Measurements from ENCODE around the gene DNAH7.
A peak's percentile ranks its signal among the peaks of the same experiment; 100 is the strongest.

DNAH7 gene

GRCh38 chr2:196059491-196059960 lies 9.1 kb downstream of the DNAH7 start:
- H3K27me3 ChIP-seq = no peaks in the 10 kb centered on the region
- no peak overlapping the region for H3K9ac ChIP-seq
- H3K36me3 ChIP-seq = no peaks in the 10 kb centered on the region
- TF ChIP-seq Cebpa-rat (IDR thresholded peaks at IDR 0.05) = no peak
- H3K4me2 ChIP-seq = no peak overlapping the region
- H3K9me3 ChIP-seq = no peaks in the 10 kb centered on the region
- H3K4me1 ChIP-seq = no peaks in the 10 kb centered on the region
- no peak overlapping the region for H3K4me3 ChIP-seq
- H4K20me1 ChIP-seq = no peaks in the 10 kb centered on the region
- no peak overlapping the region for H3K27ac ChIP-seq

- H3K4me1 ChIP-seq = no peaks in the 10 kb centered on the region
- TF ChIP-seq Cebpa-rat (IDR thresholded peaks at IDR 0.05) = no peak
These were observed 14.0 kb downstream of the DNAH7 start for GRCh38 chr2:196054631-196055030.

GRCh38 chr2:196046123-196046917 lies 22.3 kb downstream of the DNAH7 start:
- H3K4me3 ChIP-seq = no peak overlapping the region
- H3K27ac ChIP-seq = no peak overlapping the region
- no peaks in the 10 kb centered on the region for H3K27me3 ChIP-seq
- H4K20me1 ChIP-seq = no peaks in the 10 kb centered on the region
- no peaks in the 10 kb centered on the region for H3K36me3 ChIP-seq
- H3K4me1 ChIP-seq = peaks cover 7% of the 10 kb centered on the region
- TF ChIP-seq Cebpa-rat (IDR thresholded peaks at IDR 0.05) = no peak
- peak overlapping the region; percentile 8 for H3K4me2 ChIP-seq
- no peaks in the 10 kb centered on the region for H3K9me3 ChIP-seq
- H3K9ac ChIP-seq = no peak overlapping the region

More at GRCh38 chr2:196054631-196055030, 14.0 kb downstream of the DNAH7 start:
- no peak overlapping the region for H3K4me3 ChIP-seq
- no peak overlapping the region for H3K4me2 ChIP-seq
- no peaks in the 10 kb centered on the region for H3K9me3 ChIP-seq
- no peaks in the 10 kb centered on the region for H3K27me3 ChIP-seq
- H3K9ac ChIP-seq = no peak overlapping the region
- H3K36me3 ChIP-seq = no peaks in the 10 kb centered on the region
- no peaks in the 10 kb centered on the region for H4K20me1 ChIP-seq
- H3K27ac ChIP-seq = no peak overlapping the region

GRCh38 chr2:196041786-196042185 lies 26.9 kb downstream of the DNAH7 start:
- no peak for TF ChIP-seq Cebpa-rat (IDR thresholded peaks at IDR 0.05)
- Histone ChIP-seq H3K27ac (no peak overlapping the region), H3K4me2 (no peak overlapping the region), H3K4me3 (no peak overlapping the region), H4K20me1 (no peaks in the 10 kb centered on the region), H3K9ac (no peak overlapping the region), H3K4me1 (peaks cover 7% of the 10 kb centered on the region), H3K9me3 (peaks cover 3% of the 10 kb centered on the region; the same call in 1 of the 2 replicates), H3K36me3 (no peaks in the 10 kb centered on the region), H3K27me3 (no peaks in the 10 kb centered on the region)

GRCh38 chr2:196040218-196040617 lies 28.4 kb downstream of the DNAH7 start:
- Histone ChIP-seq H3K4me3 (no peak overlapping the region), H3K9me3 (peaks cover 3% of the 10 kb centered on the region; the same call in 1 of the 2 replicates), H3K4me1 (no peaks in the 10 kb centered on the region), H3K4me2 (no peak overlapping the region), H3K9ac (no peak overlapping the region), H3K36me3 (no peaks in the 10 kb centered on the region), H4K20me1 (no peaks in the 10 kb centered on the region), H3K27ac (no peak overlapping the region), H3K27me3 (no peaks in the 10 kb centered on the region)
- no peak for TF ChIP-seq Cebpa-rat (IDR thresholded peaks at IDR 0.05)

- peaks cover 3% of the 10 kb centered on the region; the same call in 1 of the 2 replicates for H3K9me3 ChIP-seq
- no peaks in the 10 kb centered on the region for H3K27me3 ChIP-seq
- H3K4me1 ChIP-seq = no peaks in the 10 kb centered on the region
- H3K36me3 ChIP-seq = no peaks in the 10 kb centered on the region
- H3K27ac ChIP-seq = no peak overlapping the region
- no peak overlapping the region for H3K4me2 ChIP-seq
- no peak overlapping the region for H3K4me3 ChIP-seq
- H4K20me1 ChIP-seq = no peaks in the 10 kb centered on the region
- no peak for TF ChIP-seq Cebpa-rat (IDR thresholded peaks at IDR 0.05)
- H3K9ac ChIP-seq = no peak overlapping the region
These were observed 32.2 kb downstream of the DNAH7 start for GRCh38 chr2:196036442-196036841.

- Histone ChIP-seq H3K4me1 (no peaks in the 10 kb centered on the region), H3K9ac (no peak overlapping the region), H3K9me3 (no peaks in the 10 kb centered on the region), H3K27me3 (no peaks in the 10 kb centered on the region), H3K27ac (no peak overlapping the region), H4K20me1 (no peaks in the 10 kb centered on the region), H3K4me2 (no peak overlapping the region), H3K36me3 (no peaks in the 10 kb centered on the region), H3K4me3 (no peak overlapping the region)
- no peak for TF ChIP-seq Cebpa-rat (IDR thresholded peaks at IDR 0.05)
These were observed 50.6 kb downstream of the DNAH7 start for GRCh38 chr2:196018037-196018436.

GRCh38 chr2:196012314-196012713 lies 56.3 kb downstream of the DNAH7 start:
- Histone ChIP-seq H3K4me2 (no peak overlapping the region), H3K4me3 (no peak overlapping the region), H3K27ac (no peak overlapping the region), H3K9ac (no peak overlapping the region), H3K27me3 (no peaks in the 10 kb centered on the region), H3K9me3 (no peaks in the 10 kb centered on the region), H3K36me3 (no peaks in the 10 kb centered on the region), H4K20me1 (no peaks in the 10 kb centered on the region), H3K4me1 (no peaks in the 10 kb centered on the region)
- no peak for TF ChIP-seq Cebpa-rat (IDR thresholded peaks at IDR 0.05)

GRCh38 chr2:196000551-196000950 lies 68.1 kb downstream of the DNAH7 start:
- no peak overlapping the region for H3K27ac ChIP-seq
- H3K36me3 ChIP-seq = no peaks in the 10 kb centered on the region
- H3K4me3 ChIP-seq = no peak overlapping the region
- TF ChIP-seq Cebpa-rat (IDR thresholded peaks at IDR 0.05) = no peak
- H3K9ac ChIP-seq = no peak overlapping the region
- no peaks in the 10 kb centered on the region for H4K20me1 ChIP-seq
- H3K9me3 ChIP-seq = no peaks in the 10 kb centered on the region
- H3K4me1 ChIP-seq = no peaks in the 10 kb centered on the region
- no peaks in the 10 kb centered on the region for H3K27me3 ChIP-seq
- no peak overlapping the region for H3K4me2 ChIP-seq

- Histone ChIP-seq H3K4me1 (no peaks in the 10 kb centered on the region), H3K4me3 (no peak overlapping the region), H3K9ac (no peak overlapping the region)
These were observed 70.6 kb downstream of the DNAH7 start for GRCh38 chr2:195998070-195998469.

More at GRCh38 chr2:195998070-195998469, 70.6 kb downstream of the DNAH7 start:
- TF ChIP-seq Cebpa-rat (IDR thresholded peaks at IDR 0.05) = no peak
- Histone ChIP-seq H3K27ac (no peak overlapping the region), H3K9me3 (no peaks in the 10 kb centered on the region), H4K20me1 (no peaks in the 10 kb centered on the region), H3K27me3 (no peaks in the 10 kb centered on the region), H3K4me2 (no peak overlapping the region), H3K36me3 (no peaks in the 10 kb centered on the region)

Measured in BLaER1 (cell line).